Immature natural killer cell (primary cell): ENCODE data around the gene ZNF141. TPM values are rescaled to one million over a fixed set of nuclear protein-coding genes. Genes with fewer than 3 reads are reported as not detected.
"Not testable (repeated sequence)": the region's sequence is repeated elsewhere in the genome, so short reads cannot be mapped to it uniquely, and the experiment has no call there.

Experiments
- DNase-seq, 3 donors: peaks; one replicate each; pipeline ENCODE4 v3.0.0; 2022; ENCODE audit warnings: mixed read lengths in 1 of 3
- H3K27ac Mint-ChIP-seq, 6 donors: one replicate each; pipeline ENCODE4 v1.8.0; 2020; ENCODE audit warnings: mixed read lengths in 6 of 6, mild to moderate bottlenecking in 5 of 6, inconsistent platforms in 4 of 6, moderate library complexity in 3 of 6
- H3K27me3 Mint-ChIP-seq, 3 donors: one replicate each; pipeline ENCODE4 v1.8.0; 2020 to 2021; ENCODE audit warnings: low read depth in 3 of 3, mild to moderate bottlenecking in 3 of 3, mixed read lengths in 3 of 3, moderate library complexity in 3 of 3, inconsistent platforms in 1 of 3
- H3K36me3 Mint-ChIP-seq, 3 donors: one replicate each; pipeline ENCODE4 v1.8.0; 2020; ENCODE audit warnings: mixed read lengths in 3 of 3, inconsistent platforms in 2 of 3, mild to moderate bottlenecking in 2 of 3
- H3K4me1 Mint-ChIP-seq, 2 donors: one replicate each; pipeline ENCODE4 v1.8.0; 2020; ENCODE audit warnings: inconsistent platforms in 2 of 2, mild to moderate bottlenecking in 2 of 2, mixed read lengths in 2 of 2, moderate library complexity in 1 of 2
- H3K4me3 Mint-ChIP-seq, 5 donors: one replicate each; pipeline ENCODE4 v1.8.0; 2020; ENCODE audit warnings: mild to moderate bottlenecking in 5 of 5, mixed read lengths in 5 of 5, inconsistent platforms in 3 of 5, moderate library complexity in 3 of 5
- H3K9me3 Mint-ChIP-seq, 6 donors: one replicate each; pipeline ENCODE4 v1.8.0; 2020; ENCODE audit warnings: mild to moderate bottlenecking in 6 of 6, mixed read lengths in 6 of 6, inconsistent platforms in 4 of 6, moderate library complexity in 3 of 6
- polyA plus RNA-seq, 3 donors: library from polyadenylated mRNA; unstranded; fragments of 300-500 nt; fragmentation: Illumina TruSeq; gene quantifications; one replicate each; pipeline ENCODE4 v1.2.3, GENCODE V29; 2021

The ZNF141 gene
- polyA plus RNA-seq, 3 donors from 2014 or later, result 5.2 to 8.1 (median 6.2) TPM

- Mint-ChIP-seq H3K4me1 (peaks cover 44 to 52% of the 10 kb centered on the region in 2 donors), H3K36me3 (peaks cover 7 to 15% (median 14%) of the 10 kb centered on the region in 3 donors), H3K27me3 (peaks cover 7 to 17% (median 10%) of the 10 kb centered on the region in 3 donors), H3K27ac (peak overlapping the region; percentile 96 to 100 (median 98)), H3K9me3 (peaks cover 0 to 3% (median 0%) of the 10 kb centered on the region in 6 donors), H3K4me3 (peak overlapping the region; percentile 98 to 100 (median 98))
- DNase-seq, result no peak
Measured at GRCh38 chr4:336893-337142, 796 bp upstream of the ZNF141 start.

GRCh38 chr4:337932-338758 is 531 bp downstream of the ZNF141 start:
- peaks cover 48 to 60% of the 10 kb centered on the region in 2 donors for H3K4me1 Mint-ChIP-seq
- H3K9me3 Mint-ChIP-seq, result peaks cover 0 to 8% (median 5%) of the 10 kb centered on the region in 6 donors
- peak overlapping the region; percentile 98 to 100 (median 98) for H3K4me3 Mint-ChIP-seq
- peaks cover 7 to 17% (median 10%) of the 10 kb centered on the region in 3 donors for H3K27me3 Mint-ChIP-seq
- H3K36me3 Mint-ChIP-seq, result peaks cover 13 to 25% (median 23%) of the 10 kb centered on the region in 3 donors
- peak overlapping the region; percentile 96 to 100 (median 98) for H3K27ac Mint-ChIP-seq
- DNase-seq, result peak in 2 of 3 donors; percentile 17 to 60

DNA sequence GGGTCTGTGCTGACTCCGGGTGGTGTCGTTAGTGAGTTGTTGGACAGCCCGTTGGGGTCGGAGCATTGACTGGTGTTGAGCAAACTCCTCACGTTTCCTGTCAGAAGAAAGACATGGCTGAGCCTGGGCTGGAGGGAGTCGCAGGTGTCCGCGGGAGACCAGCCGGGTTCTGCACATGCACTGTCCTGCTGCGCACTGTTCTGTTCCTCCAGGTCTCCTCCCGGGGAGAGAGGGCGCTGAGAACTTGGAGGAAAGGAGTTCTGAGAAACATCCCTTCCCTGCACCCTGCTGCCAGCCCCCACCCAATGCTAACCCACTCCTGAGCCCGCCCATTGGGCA is 1.1 kb downstream of the ZNF141 start:
- DNase-seq, result no peak
- peaks cover 14 to 29% (median 26%) of the 10 kb centered on the region in 3 donors for H3K36me3 Mint-ChIP-seq
- H3K27ac Mint-ChIP-seq, result peak overlapping the region; percentile 87 to 100 (median 98)
- peaks cover 2 to 8% (median 5%) of the 10 kb centered on the region in 6 donors for H3K9me3 Mint-ChIP-seq
- H3K27me3 Mint-ChIP-seq, result peaks cover 7 to 17% (median 10%) of the 10 kb centered on the region in 3 donors
- peaks cover 48 to 60% of the 10 kb centered on the region in 2 donors for H3K4me1 Mint-ChIP-seq
- peak overlapping the region; percentile 98 to 100 (median 98) for H3K4me3 Mint-ChIP-seq

DNA sequence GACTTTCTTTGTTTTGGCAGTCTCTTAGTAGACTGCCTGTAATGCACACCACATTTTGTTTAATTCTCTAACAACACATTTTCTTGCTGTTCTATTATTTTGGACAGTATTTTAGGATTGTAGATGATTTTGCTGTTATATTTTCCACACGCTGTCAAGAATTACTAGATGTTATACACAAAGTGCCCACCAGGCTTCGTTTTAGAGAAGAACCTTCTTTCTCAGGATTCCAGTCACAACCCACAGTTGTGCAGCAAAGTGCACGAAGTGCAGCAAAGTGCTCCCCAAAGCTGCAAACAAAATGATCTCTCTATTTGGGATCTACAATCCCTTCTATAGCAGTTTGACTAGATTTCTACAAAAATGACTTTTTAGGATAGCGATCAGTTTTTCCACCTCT is 2.4 kb downstream of the ZNF141 start:
- Mint-ChIP-seq H3K27me3 (peaks cover 7 to 17% (median 10%) of the 10 kb centered on the region in 3 donors), H3K27ac (peak overlapping the region in 4 of 6 donors; percentile 18 to 97 (median 54)), H3K36me3 (peaks cover 23 to 40% (median 38%) of the 10 kb centered on the region in 3 donors), H3K9me3 (peaks cover 3 to 12% (median 6%) of the 10 kb centered on the region in 6 donors), H3K4me1 (peaks cover 48 to 60% of the 10 kb centered on the region in 2 donors), H3K4me3 (peak overlapping the region in 4 of 5 donors; percentile 98 to 100 (median 98))
- no peak for DNase-seq

GRCh38 chr4:373062-373839 is 35.6 kb downstream of the ZNF141 start:
- Mint-ChIP-seq H3K36me3 (peaks cover 51 to 53% (median 51%) of the 10 kb centered on the region in 3 donors), H3K27me3 (peaks cover 4 to 6% (median 4%) of the 10 kb centered on the region in 3 donors), H3K4me3 (no peak overlapping the region), H3K27ac (no peak overlapping the region), H3K9me3 (peaks cover 52 to 96% (median 91%) of the 10 kb centered on the region in 6 donors), H3K4me1 (no peaks in the 10 kb centered on the region)
- no peak for DNase-seq

DNA sequence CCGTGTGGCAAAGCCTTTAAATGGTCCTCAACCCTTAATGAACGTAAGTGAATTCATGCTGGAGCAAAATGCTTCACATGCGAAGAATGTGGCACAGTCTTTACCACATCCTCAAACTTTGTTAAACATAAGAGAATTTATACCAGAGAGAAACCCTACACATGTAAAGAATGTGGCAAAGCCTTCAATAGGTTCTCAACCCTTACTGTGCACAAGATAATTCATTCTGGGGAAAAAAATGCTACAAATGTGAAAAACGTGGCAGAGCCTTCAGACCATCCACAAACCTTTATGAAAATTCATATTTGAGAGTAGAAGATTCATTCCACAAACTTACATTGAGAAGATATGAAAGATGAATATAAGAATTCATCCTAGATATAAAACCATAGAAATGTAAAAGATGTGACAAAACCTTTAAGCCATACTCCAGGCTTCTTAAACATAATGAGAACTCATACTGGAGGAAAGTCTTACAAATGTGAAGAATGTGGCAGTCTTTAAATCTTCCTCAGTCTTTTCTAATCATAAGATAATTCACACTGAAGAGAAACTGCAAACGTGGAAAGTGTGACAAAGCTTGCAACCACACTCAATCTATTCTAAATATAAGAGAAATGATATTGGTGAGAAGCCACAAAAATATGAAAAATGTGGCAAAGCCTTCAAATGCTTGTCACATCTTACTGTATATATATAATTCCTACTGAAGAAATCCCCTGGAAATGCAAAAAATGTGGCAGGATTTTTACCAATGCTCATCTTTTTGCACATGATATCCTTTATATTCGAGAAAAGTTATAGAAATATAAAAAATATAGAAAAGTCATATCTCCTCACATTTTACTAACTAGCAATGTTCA is 36.9 kb downstream of the ZNF141 start:
- no peak for DNase-seq
- H3K4me1 Mint-ChIP-seq, result no peaks in the 10 kb centered on the region
- no peak overlapping the region for H3K27ac Mint-ChIP-seq
- H3K27me3 Mint-ChIP-seq, result peaks cover 4 to 6% (median 4%) of the 10 kb centered on the region in 3 donors
- H3K4me3 Mint-ChIP-seq, result no peak overlapping the region
- H3K36me3 Mint-ChIP-seq, result peaks cover 40 to 46% (median 43%) of the 10 kb centered on the region in 3 donors
- peaks cover 49 to 95% (median 88%) of the 10 kb centered on the region in 6 donors for H3K9me3 Mint-ChIP-seq

- Mint-ChIP-seq H3K9me3 (peaks cover 47 to 90% (median 89%) of the 10 kb centered on the region in 6 donors), H3K27me3 (peaks cover 3 to 9% (median 8%) of the 10 kb centered on the region in 3 donors), H3K4me1 (peaks cover 11 to 13% of the 10 kb centered on the region in 2 donors), H3K27ac (peak overlapping the region in 2 of 6 donors; percentile 35 to 49), H3K36me3 (peaks cover 8 to 28% (median 17%) of the 10 kb centered on the region in 3 donors), H3K4me3 (peak overlapping the region in 3 of 5 donors; percentile 30 to 60 (median 49))
- no peak for DNase-seq
Measured at GRCh38 chr4:384311-385010, 46.8 kb downstream of the ZNF141 start.

DNA sequence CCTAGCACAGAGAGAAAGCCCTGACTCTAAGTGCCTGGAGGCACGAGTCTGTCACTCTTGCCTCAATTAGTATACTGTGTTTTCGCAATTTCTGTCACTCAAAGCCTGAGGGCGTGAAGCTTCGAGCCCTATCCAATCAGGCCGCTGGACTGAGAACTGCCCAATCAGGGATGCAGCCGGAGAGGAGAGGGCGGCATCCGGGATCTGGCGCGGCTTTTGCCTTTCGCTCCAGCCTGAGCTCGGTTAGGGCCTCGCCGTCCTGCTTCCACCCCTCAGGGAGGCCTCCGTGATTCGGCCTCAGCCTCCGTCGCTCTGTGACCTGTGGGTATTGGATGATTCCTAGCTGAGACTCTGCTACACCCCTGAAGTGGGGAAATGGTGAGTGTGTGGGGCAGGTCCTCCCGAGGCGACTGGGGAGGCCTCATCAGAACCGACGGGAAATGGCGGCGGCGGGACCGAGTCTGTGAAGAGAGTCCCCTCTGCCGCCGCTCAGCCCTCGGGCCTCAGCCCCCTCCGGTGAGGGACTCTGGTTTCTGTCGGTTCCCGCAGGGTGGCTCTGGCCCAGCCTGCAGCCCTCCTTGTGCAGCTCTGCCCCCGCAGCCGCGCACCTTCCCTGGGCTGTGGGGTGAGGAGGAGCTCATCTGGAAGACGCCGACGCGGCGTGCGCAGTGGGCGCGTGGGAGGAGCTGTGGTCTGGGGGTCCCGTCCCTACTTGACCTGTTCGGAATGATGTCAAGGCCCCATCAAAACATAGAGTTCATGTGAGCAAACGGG is 48.5 kb downstream of the ZNF141 start:
- no peak overlapping the region for H3K27ac Mint-ChIP-seq
- no peak for DNase-seq
- H3K9me3 Mint-ChIP-seq, result peaks cover 48 to 93% (median 92%) of the 10 kb centered on the region in 6 donors
- peaks cover 4 to 25% (median 22%) of the 10 kb centered on the region in 3 donors for H3K36me3 Mint-ChIP-seq
- peaks cover 11 to 13% of the 10 kb centered on the region in 2 donors for H3K4me1 Mint-ChIP-seq
- peaks cover 3 to 9% (median 8%) of the 10 kb centered on the region in 3 donors for H3K27me3 Mint-ChIP-seq
- H3K4me3 Mint-ChIP-seq, result no peak overlapping the region

DNA sequence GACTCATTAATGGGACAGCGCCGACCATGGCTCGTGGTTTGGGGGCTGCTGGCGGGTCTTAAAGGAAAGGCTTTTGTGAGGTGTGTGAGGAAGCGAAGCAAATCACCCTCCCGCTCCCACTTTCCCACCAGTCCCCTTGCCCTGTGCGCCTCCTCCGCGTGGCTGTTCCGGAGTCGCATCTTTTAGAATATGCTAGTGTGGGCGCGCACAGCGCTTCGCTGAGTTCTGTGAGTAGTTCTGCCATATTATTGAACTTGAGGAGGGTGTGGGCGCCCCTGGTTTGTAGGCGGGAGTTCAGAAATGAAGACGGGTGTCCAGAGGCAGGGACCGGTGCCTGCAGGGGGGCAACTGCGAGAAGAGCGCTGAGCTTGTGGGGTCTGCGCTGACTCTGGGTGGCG is 49.1 kb downstream of the ZNF141 start:
- Mint-ChIP-seq H3K4me3 (no peak overlapping the region), H3K27ac (no peak overlapping the region), H3K9me3 (peaks cover 49 to 93% (median 91%) of the 10 kb centered on the region in 6 donors), H3K36me3 (peaks cover 4 to 25% (median 23%) of the 10 kb centered on the region in 3 donors), H3K27me3 (peaks cover 3 to 9% (median 8%) of the 10 kb centered on the region in 3 donors), H3K4me1 (peaks cover 11 to 13% of the 10 kb centered on the region in 2 donors)
- DNase-seq, result no peak

- no peak for DNase-seq
- Mint-ChIP-seq H3K27ac (no peak overlapping the region), H3K27me3 (peaks cover 2 to 6% (median 3%) of the 10 kb centered on the region in 3 donors), H3K36me3 (peaks cover 8 to 27% (median 25%) of the 10 kb centered on the region in 3 donors), H3K4me1 (no peaks in the 10 kb centered on the region), H3K9me3 (peaks cover 36 to 46% (median 44%) of the 10 kb centered on the region in 6 donors), H3K4me3 (no peak overlapping the region)
Measured at GRCh38 chr4:404006-404405, 66.4 kb downstream of the ZNF141 start.

DNA sequence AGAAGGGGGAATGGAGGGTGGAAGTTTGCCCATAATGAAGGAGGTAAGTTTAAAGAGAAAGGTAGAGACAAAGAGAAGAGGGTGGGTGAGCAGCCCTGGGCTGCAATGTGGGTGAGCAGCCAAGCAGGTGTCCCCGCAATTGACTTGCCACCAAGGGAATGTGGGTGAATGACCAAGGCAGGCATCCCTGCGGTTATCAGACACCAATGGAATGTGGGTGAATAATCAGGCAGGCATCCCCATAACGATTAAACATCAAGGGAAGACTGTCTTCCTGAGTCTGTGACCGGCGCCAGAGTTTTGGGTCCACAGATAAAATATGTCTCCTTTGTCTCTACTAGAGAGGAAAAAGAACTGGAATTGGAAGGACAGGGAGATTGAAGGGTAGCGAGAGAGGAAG is 70.7 kb downstream of the ZNF141 start:
- Mint-ChIP-seq H3K9me3 (peaks cover 52 to 83% (median 79%) of the 10 kb centered on the region in 6 donors), H3K36me3 (peaks cover 8 to 31% (median 20%) of the 10 kb centered on the region in 3 donors)
- H3K27ac Mint-ChIP-seq, H3K4me3 Mint-ChIP-seq, H3K27me3 Mint-ChIP-seq, DNase-seq, H3K4me1 Mint-ChIP-seq: not testable (repeated sequence)

DNA sequence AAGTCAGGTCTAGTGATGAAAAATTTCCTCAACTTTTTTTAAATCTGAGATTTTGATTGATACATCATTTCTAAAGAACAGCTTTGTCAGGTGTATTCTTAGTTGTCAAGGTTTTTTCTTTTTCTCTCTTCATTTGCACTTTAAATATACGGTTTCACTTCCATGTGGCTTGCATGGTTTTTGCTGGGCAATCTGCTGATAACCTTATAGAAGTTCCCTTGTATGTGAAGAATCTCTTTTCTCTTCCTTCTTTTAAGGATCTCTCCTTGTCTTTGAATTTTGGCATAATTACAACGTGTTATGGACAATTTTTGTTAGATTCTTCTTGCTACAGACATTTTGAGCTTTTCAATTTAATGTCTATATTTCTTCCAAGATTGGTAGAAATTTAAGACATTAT is 85.0 kb downstream of the ZNF141 start:
- Mint-ChIP-seq H3K27me3 (peaks cover 0 to 4% (median 1%) of the 10 kb centered on the region in 3 donors), H3K4me3 (no peak overlapping the region), H3K9me3 (peaks cover 29 to 92% (median 87%) of the 10 kb centered on the region in 6 donors), H3K4me1 (no peaks in the 10 kb centered on the region), H3K27ac (no peak overlapping the region), H3K36me3 (peaks cover 15 to 33% (median 23%) of the 10 kb centered on the region in 3 donors)
- DNase-seq, result no peak
